GM10266 (cell line): ENCODE data around the gene MEX3C.

Experiments used
- DNase-seq: peaks from one replicate; pipeline ENCODE4 v3.0.0; 2012; ENCODE audit errors: extremely low spot score
- CTCF ChIP-seq: IDR thresholded peaks from 2 replicates; pipeline ENCODE4 v1.5.1; 2012; ENCODE audit warnings: mild to moderate bottlenecking, low read depth; ENCODE audit not compliant: control insufficient read depth, insufficient read depth; ENCODE audit errors: missing control alignments

MEX3C gene

GRCh38 chr18:51196118-51196810, 1.2 kb downstream of the MEX3C start:
- peak; percentile 21 for DNase-seq
- no peak for TF ChIP-seq CTCF

- no peak for DNase-seq
- no peak for TF ChIP-seq CTCF
Measured at GRCh38 chr18:51195451-51196117, 1.9 kb downstream of the MEX3C start.

GRCh38 chr18:51195086-51195450, 2.4 kb downstream of the MEX3C start:
- DNase-seq, result no peak
- no peak for TF ChIP-seq CTCF

- TF ChIP-seq CTCF, result no peak
- no peak for DNase-seq
Measured at GRCh38 chr18:51194604-51195003, 2.9 kb downstream of the MEX3C start.

GRCh38 chr18:51193621-51194287, 3.7 kb downstream of the MEX3C start:
- TF ChIP-seq CTCF, result no peak
- no peak for DNase-seq

- DNase-seq, result no peak
- TF ChIP-seq CTCF, result no peak
Measured at GRCh38 chr18:51192696-51193095, 4.8 kb downstream of the MEX3C start.

- no peak for TF ChIP-seq CTCF
- DNase-seq, result no peak
Measured at GRCh38 chr18:51192026-51192425, 5.5 kb downstream of the MEX3C start.
